ENCODE data around the gene WDR81. TPM values are rescaled to one million over a fixed set of nuclear protein-coding genes. Genes with fewer than 3 reads are reported as not detected.

Gene WDR81
- total and polyA plus RNA-seq, 2 donors (not counting 3 experiments of a cell fraction or from before 2014, with no cell fraction given) = 10.4 to 17.3 TPM

GRCh38 chr17:1690544-1691221 lies 33.8 kb upstream of the WDR81 start:
- Histone ChIP-seq H3K4me2 (ENCODE audit: insufficient read depth, low read length) (no peak overlapping the region), H3K4me1 (ENCODE audit: control insufficient read depth, extremely low read depth, insufficient read depth, low read length) (no peaks in the 10 kb centered on the region), H3K9me1 (replicated peaks; ENCODE audit: control insufficient read depth, extremely low read depth, insufficient read depth, low read length) (no peaks in the 10 kb centered on the region), H3K36me3 (ENCODE audit: control insufficient read depth in 2 of 2, extremely low read depth in 1 of 2, insufficient read depth in 2 of 2, low read length in 2 of 2) (no peaks in the 10 kb centered on the region), H3K27ac (ENCODE audit: insufficient read depth, low read depth, low read length) (no peak overlapping the region), H2AFZ (ENCODE audit: low read depth, low read length) (no peak overlapping the region), H3K9ac (replicated peaks; ENCODE audit: extremely low read depth, insufficient read depth, low read length) (no peak overlapping the region), H3K79me2 (ENCODE audit: control insufficient read depth, insufficient read depth, low read length) (no peaks in the 10 kb centered on the region), H3K27me3 (ENCODE audit: control insufficient read depth in 2 of 2, insufficient read depth in 2 of 2, low read length in 2 of 2) (no peaks in the 10 kb centered on the region), H3K9me3 (replicated peaks; ENCODE audit: control insufficient read depth, insufficient read depth, low read length) (no peaks in the 10 kb centered on the region), H3K4me3 (replicated peaks in 1 of 3; ENCODE audit: insufficient read depth in 1 of 3, low read depth in 1 of 3, low read length in 3 of 3) (no peak overlapping the region), H4K20me1 (replicated peaks; ENCODE audit: control insufficient read depth, extremely low read depth, insufficient read depth, low read length) (no peaks in the 10 kb centered on the region)
- no peak for TF ChIP-seq EZH2 (IDR thresholded peaks at IDR 0.05; ENCODE audit: borderline replicate concordance, low read depth, low read length, severe bottlenecking)
- TF ChIP-seq MYC (IDR thresholded peaks at IDR 0.05; ENCODE audit: low read depth, low read length) = no peak
- TF ChIP-seq FOS (IDR thresholded peaks at IDR 0.05; ENCODE audit: borderline replicate concordance, insufficient read depth, low read length) = no peak
- TF ChIP-seq POLR2AphosphoS5 (IDR thresholded peaks at IDR 0.05; ENCODE audit: insufficient read depth, low read depth, low read length) = no peak
- TF ChIP-seq MAX (IDR thresholded peaks at IDR 0.05; ENCODE audit: insufficient read depth, insufficient read length) = no peak
- TF ChIP-seq GATA2 (IDR thresholded peaks at IDR 0.05; ENCODE audit: insufficient read depth, insufficient read length, low read depth, low read length) = no peak
- TF ChIP-seq JUN (IDR thresholded peaks at IDR 0.05; ENCODE audit: borderline replicate concordance, insufficient read depth, insufficient read length, low read depth) = no peak
- TF ChIP-seq CTCF (IDR thresholded peaks at IDR 0.05; ENCODE audit: extremely low read depth in 1 of 2, insufficient read depth in 1 of 2, low read depth in 1 of 2, low read length in 2 of 2) = no peak
- TF ChIP-seq POLR2A (IDR thresholded peaks at IDR 0.05; ENCODE audit: low read depth, low read length) = no peak
- CTCF ChIA-PET = no interaction called here
- intact Hi-C loops (cut with micrococcal nuclease) (no loop called here), dilution Hi-C loops (cut with MboI; ENCODE audit: extremely low pct_ligation_motif_present, low sequenced_read_pairs) (no loop called here)
- FAIRE-seq = no peak
- POLR2A ChIA-PET = no interaction called here
- no peak for DNase-seq (ENCODE audit: low read depth, low spot score)
- BruUV-seq (replicated peaks) = no TSS peak

All from endothelial cell of umbilical vein (primary cell).